ENCODE data around the gene FIG4.
"Not testable (repeated sequence)": the region's sequence is repeated elsewhere in the genome, so short reads cannot be mapped to it uniquely, and the experiment has no call there.

DNA sequence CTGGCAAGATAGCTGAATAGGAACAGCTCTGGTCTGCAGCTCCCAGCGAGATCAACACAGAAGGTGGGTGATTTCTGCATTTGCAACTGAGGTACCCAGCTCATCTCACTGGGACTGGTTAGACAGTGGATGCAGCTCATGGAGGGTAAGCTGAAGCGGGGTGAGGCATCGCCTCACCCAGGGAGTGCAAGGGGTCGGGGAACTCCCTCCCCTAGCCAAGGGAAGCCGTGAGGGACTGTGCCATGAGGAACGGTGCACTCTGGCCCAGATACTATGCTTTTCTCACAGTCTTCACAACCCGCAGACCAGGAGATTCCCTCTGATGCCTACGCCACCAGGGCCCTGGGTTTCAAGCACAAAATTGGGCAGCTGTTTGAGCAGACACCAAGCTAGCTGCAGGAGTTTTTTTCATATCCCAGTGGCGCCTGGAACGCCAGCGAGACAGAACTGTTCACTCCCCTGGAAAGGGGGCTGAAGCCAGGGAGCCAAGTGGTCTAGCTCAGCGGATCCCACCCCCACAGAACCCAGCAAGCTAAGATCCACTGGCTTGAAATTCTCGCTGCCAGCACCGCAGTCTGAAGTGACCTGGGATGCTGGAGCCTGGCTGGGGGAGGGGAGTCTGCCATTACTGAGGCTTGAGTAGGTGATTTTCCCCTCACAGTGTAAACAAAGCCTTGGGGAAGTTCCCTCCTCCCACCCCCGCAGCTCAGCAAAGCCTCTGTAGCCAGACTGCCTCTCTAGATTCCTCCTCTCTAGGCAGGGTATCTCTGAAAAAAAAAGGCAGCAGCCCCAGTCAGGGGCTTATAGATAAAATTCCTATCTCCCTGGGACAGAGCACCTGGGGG, 12.2 kb upstream of the FIG4 start:
- not testable (repeated sequence) for TF ChIP-seq RCOR1 (IDR thresholded peaks at IDR 0.05; ENCODE audit: low read depth, low read length); MAZ (IDR thresholded peaks at IDR 0.05; ENCODE audit: borderline replicate concordance, low read depth, low read length)
- TF ChIP-seq, protein P1, sequence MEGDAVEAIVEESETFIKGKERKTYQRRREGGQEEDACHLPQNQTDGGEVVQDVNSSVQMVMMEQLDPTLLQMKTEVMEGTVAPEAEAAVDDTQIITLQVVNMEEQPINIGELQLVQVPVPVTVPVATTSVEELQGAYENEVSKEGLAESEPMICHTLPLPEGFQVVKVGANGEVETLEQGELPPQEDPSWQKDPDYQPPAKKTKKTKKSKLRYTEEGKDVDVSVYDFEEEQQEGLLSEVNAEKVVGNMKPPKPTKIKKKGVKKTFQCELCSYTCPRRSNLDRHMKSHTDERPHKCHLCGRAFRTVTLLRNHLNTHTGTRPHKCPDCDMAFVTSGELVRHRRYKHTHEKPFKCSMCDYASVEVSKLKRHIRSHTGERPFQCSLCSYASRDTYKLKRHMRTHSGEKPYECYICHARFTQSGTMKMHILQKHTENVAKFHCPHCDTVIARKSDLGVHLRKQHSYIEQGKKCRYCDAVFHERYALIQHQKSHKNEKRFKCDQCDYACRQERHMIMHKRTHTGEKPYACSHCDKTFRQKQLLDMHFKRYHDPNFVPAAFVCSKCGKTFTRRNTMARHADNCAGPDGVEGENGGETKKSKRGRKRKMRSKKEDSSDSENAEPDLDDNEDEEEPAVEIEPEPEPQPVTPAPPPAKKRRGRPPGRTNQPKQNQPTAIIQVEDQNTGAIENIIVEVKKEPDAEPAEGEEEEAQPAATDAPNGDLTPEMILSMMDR (IDR thresholded peaks at IDR 0.05) = not testable (repeated sequence)

Measured in A549 (cell line).